Kidney (tissue), 14 donors: ENCODE results near the gene C20orf96. TPM values are rescaled to one million over a fixed set of nuclear protein-coding genes. Genes with fewer than 3 reads are reported as not detected.

Experiments used
- DNase-seq, 5 donors: peaks; one replicate each; pipeline ENCODE4 v3.0.0-alpha.2; 2013 to 2020
- FAIRE-seq: peaks from 2 replicates; lab custom pipeline; 2012; peaks lifted over from hg19 to GRCh38; lab: Jason Lieb, UNC
- H3K27ac ChIP-seq, 2 donors: one replicate each; pipeline ENCODE4 v1.7.0; 2013; ENCODE audit warnings: low read depth in 2 of 2, low read length in 2 of 2, inconsistent platforms in 1 of 2
- H3K27me3 ChIP-seq: one replicate; pipeline ENCODE4 v1.7.1; 2013; ENCODE audit warnings: low read length, inconsistent platforms; ENCODE audit not compliant: control insufficient read depth, insufficient read depth
- H3K36me3 ChIP-seq, 3 donors: one replicate each; pipeline versions ENCODE4 v1.7.0 to v1.7.1; 2013; ENCODE audit warnings: low read length in 3 of 3, control low read depth in 1 of 3, inconsistent platforms in 1 of 3; ENCODE audit not compliant: insufficient read depth in 3 of 3, control insufficient read depth in 2 of 3
- H3K4me1 ChIP-seq, 3 donors: one replicate each; pipeline versions ENCODE4 v1.7.0 to v1.7.1; 2013; ENCODE audit warnings: low read length in 3 of 3, inconsistent platforms in 1 of 3, low read depth in 1 of 3; ENCODE audit not compliant: control insufficient read depth in 2 of 3, insufficient read depth in 2 of 3
- H3K4me3 ChIP-seq, 3 donors: one replicate each; pipeline versions ENCODE4 v1.7.0 to v1.8.1; 2013; ENCODE audit warnings: low read length in 3 of 3, control low read depth in 1 of 3, inconsistent platforms in 1 of 3
- H3K9ac ChIP-seq, 3 donors: one replicate each; pipeline versions ENCODE4 v1.7.0 to v1.7.1; 2013; ENCODE audit warnings: low read length in 3 of 3, control low read depth in 1 of 3, inconsistent platforms in 1 of 3
- H3K9me3 ChIP-seq, 3 donors: one replicate each; pipeline versions ENCODE4 v1.7.0 to v1.7.1; 2013; ENCODE audit warnings: low read length in 3 of 3, control low read depth in 1 of 3, inconsistent platforms in 1 of 3; ENCODE audit not compliant: control insufficient read depth in 2 of 3, insufficient read depth in 1 of 3
- intact Hi-C: fragments of 100-400 bp; cut with DNase I; formaldehyde crosslinking; loops from one replicate; pipeline ENCODE4 v1.11.1; 2022
- polyA plus RNA-seq: library from polyadenylated mRNA; stranded (reverse); fragments of 350-450 nt; fragmentation: Illumina TruSeq; extraction: RNeasy Lipid Tissue Mini Kit (QIAGEN cat#74804); gene quantifications from one replicate; pipeline ENCODE4 v1.2.3, GENCODE V29; 2014; ENCODE audit warnings: low read depth, low replicate concordance; ENCODE audit not compliant: insufficient read depth
- total RNA-seq: library from RNA; stranded (reverse); fragmentation: NEBNext Ultra II Directional; extraction: Animal tissue kit (Norgen Biotek cat#: 25700); gene quantifications from one replicate; pipeline ENCODE4 v1.2.1, GENCODE V29; 2021
- TF ChIP-seq, protein P1 (sequence below): IDR thresholded peaks from 3 replicates; pipeline ENCODE4 v1.5.1; 2012; ENCODE audit warnings: mild to moderate bottlenecking, moderate library complexity, borderline replicate concordance; ENCODE audit not compliant: insufficient read depth; ENCODE audit errors: extremely low read depth
- donor health status: control.
- donor health status: control.
- donor health status: control.
- donor health status: control.
- donor health status: control.
- donor health status: DM: yes; HTN: yes; CAD: no.
- donor health status: Normal renal cell carcinoma (clear cell type).

C20orf96 gene
- total and polyA plus RNA-seq, 2 donors from 2014 or later = 9.4 to 12.5 TPM

DNA sequence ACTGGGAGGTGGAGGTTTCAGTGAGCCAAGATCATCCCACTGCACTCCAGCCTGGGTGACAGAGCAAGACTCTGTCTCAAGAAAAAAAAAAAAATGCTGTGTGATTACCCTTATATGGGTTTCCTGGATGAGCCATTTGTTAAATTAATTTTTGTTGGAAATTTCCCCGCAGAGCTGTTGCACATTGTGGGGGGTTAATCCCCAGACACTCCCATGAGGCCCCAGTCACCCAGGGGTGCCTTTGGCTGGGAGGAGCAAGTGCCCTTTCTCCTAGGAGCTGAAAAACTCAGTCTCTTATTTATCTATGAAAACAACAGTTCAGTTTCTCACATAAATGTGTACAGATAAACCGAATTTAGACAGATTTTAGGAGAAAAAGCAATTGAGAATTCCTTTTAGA, 37.7 kb downstream of the C20orf96 start:
- H3K27me3 ChIP-seq = no peaks in the 10 kb centered on the region
- DNase-seq (no peak), FAIRE-seq (no peak)
- no peak overlapping the region for H3K4me3 ChIP-seq
- TF ChIP-seq, protein P1, sequence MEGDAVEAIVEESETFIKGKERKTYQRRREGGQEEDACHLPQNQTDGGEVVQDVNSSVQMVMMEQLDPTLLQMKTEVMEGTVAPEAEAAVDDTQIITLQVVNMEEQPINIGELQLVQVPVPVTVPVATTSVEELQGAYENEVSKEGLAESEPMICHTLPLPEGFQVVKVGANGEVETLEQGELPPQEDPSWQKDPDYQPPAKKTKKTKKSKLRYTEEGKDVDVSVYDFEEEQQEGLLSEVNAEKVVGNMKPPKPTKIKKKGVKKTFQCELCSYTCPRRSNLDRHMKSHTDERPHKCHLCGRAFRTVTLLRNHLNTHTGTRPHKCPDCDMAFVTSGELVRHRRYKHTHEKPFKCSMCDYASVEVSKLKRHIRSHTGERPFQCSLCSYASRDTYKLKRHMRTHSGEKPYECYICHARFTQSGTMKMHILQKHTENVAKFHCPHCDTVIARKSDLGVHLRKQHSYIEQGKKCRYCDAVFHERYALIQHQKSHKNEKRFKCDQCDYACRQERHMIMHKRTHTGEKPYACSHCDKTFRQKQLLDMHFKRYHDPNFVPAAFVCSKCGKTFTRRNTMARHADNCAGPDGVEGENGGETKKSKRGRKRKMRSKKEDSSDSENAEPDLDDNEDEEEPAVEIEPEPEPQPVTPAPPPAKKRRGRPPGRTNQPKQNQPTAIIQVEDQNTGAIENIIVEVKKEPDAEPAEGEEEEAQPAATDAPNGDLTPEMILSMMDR = no peak
- no peaks in the 10 kb centered on the region for H3K36me3 ChIP-seq
- intact Hi-C loops = no loop called here
- H3K27ac ChIP-seq = no peak overlapping the region
- H3K4me1 ChIP-seq = no peaks in the 10 kb centered on the region
- H3K9ac ChIP-seq = no peak overlapping the region
- H3K9me3 ChIP-seq = no peaks in the 10 kb centered on the region

DNA sequence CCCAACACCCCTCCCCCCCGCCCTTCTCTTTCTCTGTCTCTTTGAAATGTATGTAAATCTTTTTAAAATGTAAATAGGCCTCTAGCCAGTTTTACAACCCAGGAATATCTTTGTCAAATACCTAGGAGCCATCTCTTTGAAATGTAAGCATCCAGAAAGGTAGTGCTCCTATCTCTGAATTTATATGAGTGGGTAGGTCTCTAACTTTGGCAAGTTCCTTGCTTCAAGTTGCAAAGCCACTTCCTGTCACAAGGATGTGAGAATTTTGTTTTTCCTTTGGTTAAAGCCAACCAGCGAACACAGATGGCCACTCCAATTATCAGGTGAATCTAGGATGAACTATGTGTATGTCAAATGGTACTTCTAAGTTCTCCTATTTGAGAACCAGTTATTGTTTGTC, 39.2 kb downstream of the C20orf96 start:
- H3K27me3 ChIP-seq = no peaks in the 10 kb centered on the region
- TF ChIP-seq, protein P1 = no peak
- no peaks in the 10 kb centered on the region for H3K36me3 ChIP-seq
- DNase-seq = no peak
- H3K4me3 ChIP-seq = no peak overlapping the region
- peaks cover 0 to 4% (median 0%) of the 10 kb centered on the region in 3 donors for H3K9me3 ChIP-seq
- no peak for FAIRE-seq
- no peaks in the 10 kb centered on the region for H3K4me1 ChIP-seq
- no peak overlapping the region for H3K27ac ChIP-seq
- H3K9ac ChIP-seq = no peak overlapping the region
- intact Hi-C loops = no loop called here

DNA sequence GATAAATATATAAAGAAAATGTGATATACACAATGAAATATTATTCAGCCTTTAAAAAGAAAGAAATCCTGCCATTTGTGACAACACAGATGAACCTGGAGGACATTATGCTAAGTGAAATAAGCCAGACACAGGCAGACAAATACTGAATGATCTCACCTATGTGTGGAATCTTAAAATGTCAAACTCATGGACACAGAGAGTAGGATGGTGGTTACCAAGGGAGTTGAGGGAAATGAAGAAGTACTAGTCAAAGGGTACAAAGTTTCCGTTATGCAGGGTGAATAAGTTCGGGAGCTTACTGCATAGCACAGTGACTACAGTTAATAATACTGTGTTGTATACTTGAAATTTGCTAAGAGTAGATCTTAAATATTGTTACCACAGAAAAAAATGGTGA, 47.6 kb downstream of the C20orf96 start:
- DNase-seq (no peak), FAIRE-seq (no peak)
- no peaks in the 10 kb centered on the region for H3K36me3 ChIP-seq
- no peak overlapping the region for H3K4me3 ChIP-seq
- H3K9ac ChIP-seq = no peak overlapping the region
- TF ChIP-seq, protein P1 = no peak
- H3K9me3 ChIP-seq = peaks cover 0 to 4% (median 0%) of the 10 kb centered on the region in 3 donors
- H3K27ac ChIP-seq = no peak overlapping the region
- H3K4me1 ChIP-seq = no peaks in the 10 kb centered on the region
- intact Hi-C loops = no loop called here
- no peaks in the 10 kb centered on the region for H3K27me3 ChIP-seq

DNA sequence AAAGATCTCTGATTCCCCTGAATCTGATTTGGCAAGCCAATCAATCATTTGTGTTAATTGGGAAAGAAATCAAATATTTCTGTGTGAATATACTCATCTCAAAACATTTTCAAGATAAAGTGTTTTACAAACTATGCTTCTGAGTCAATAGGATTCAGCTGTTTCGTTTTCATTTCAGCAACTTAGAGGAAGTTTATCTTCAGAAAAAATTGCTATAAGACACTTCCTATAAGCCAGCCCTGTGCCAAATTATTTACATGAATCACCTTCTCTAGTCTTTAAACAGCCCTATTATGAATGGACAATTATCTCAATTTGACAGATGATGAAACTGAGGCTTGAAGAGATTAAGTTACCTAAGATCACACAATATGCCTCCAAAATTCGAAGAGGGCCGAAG, 52.6 kb downstream of the C20orf96 start:
- peaks cover 0 to 2% (median 0%) of the 10 kb centered on the region in 3 donors for H3K4me1 ChIP-seq
- no peaks in the 10 kb centered on the region for H3K36me3 ChIP-seq
- intact Hi-C loops = no loop called here
- H3K27me3 ChIP-seq = no peaks in the 10 kb centered on the region
- no peak overlapping the region for H3K4me3 ChIP-seq
- FAIRE-seq (no peak), DNase-seq (no peak)
- H3K27ac ChIP-seq = no peak overlapping the region
- TF ChIP-seq, protein P1 = no peak
- H3K9me3 ChIP-seq = no peaks in the 10 kb centered on the region
- H3K9ac ChIP-seq = no peak overlapping the region
